BJ (cell line): ENCODE data around the gene FXYD6. TPM values are rescaled to one million over a fixed set of nuclear protein-coding genes. Genes with fewer than 3 reads are reported as not detected.

Experiments
- CTCF ChIA-PET: fragments of 350-600 bp; formaldehyde crosslinking; extraction: SDS; loops from one replicate; lab custom pipeline; 2021; ENCODE audit warnings: antibody characterized with exemption, inconsistent platforms; lab: Yijun Ruan, JAX
- POLR2A ChIA-PET: fragments of 300-600 bp; sonication (Branson Sonifier 250); formaldehyde crosslinking; extraction: SDS; loops from one replicate; lab custom pipeline; 2021; ENCODE audit warnings: antibody characterized with exemption; lab: Charles Lee
- DNase-seq: peaks from one replicate; pipeline ENCODE4 v3.0.0-alpha.2; 2011; ENCODE audit warnings: low read depth
- H3K27me3 ChIP-seq: 2 replicates; pipeline ENCODE4 v1.6.0; 2011; ENCODE audit warnings: low read length; ENCODE audit not compliant: control insufficient read depth, insufficient read depth
- H3K36me3 ChIP-seq: 2 replicates; pipeline ENCODE4 v1.5.1; 2011; ENCODE audit warnings: low read length; ENCODE audit not compliant: control insufficient read depth, insufficient read depth
- H3K4me3 ChIP-seq: 2 replicates; pipeline ENCODE4 v1.5.1; 2011; ENCODE audit warnings: low read depth, mild to moderate bottlenecking, control low read depth, low read length
- CTCF ChIP-seq: IDR thresholded peaks from 2 replicates; pipeline ENCODE4 v1.5.1; 2011; ENCODE audit warnings: low read depth, mild to moderate bottlenecking, control low read depth, inconsistent platforms, low read length, moderate library complexity; ENCODE audit not compliant: insufficient read depth
- polyA plus RNA-seq: library from polyadenylated mRNA; depleted of rRNA; stranded (reverse); fragments of >200 nt; gene quantifications from 2 replicates; pipeline ENCODE4 v1.2.3, GENCODE V29; 2011

Gene FXYD6
- polyA plus RNA-seq, 1 experiment, result not detected

- ChIA-PET CTCF (interaction anchor here (1.3 to 4.9 kb wide), 2 partner anchors 13 to 232 kb away, joined by 3 to 32 read pairs; no protein-coding TSS in a partner anchor), POLR2A (no interaction called here)
- Histone ChIP-seq H3K27me3 (no peaks in the 10 kb centered on the region), H3K4me3 (no peak overlapping the region), H3K36me3 (no peaks in the 10 kb centered on the region)
- TF ChIP-seq CTCF, result no peak
- DNase-seq, result no peak
These were observed 55.0 kb downstream of the FXYD6 start for GRCh38 chr11:117821431-117821830.

- ChIA-PET POLR2A (no interaction called here), CTCF (interaction anchor here (1.3 to 5.2 kb wide), 4 partner anchors 12 to 233 kb away, joined by 3 to 155 read pairs (median 23); no protein-coding TSS in a partner anchor)
- H3K36me3 ChIP-seq, result no peaks in the 10 kb centered on the region
- no peak for TF ChIP-seq CTCF
- DNase-seq, result no peak
- no peak overlapping the region for H3K4me3 ChIP-seq
- H3K27me3 ChIP-seq, result no peaks in the 10 kb centered on the region
These were observed 55.9 kb downstream of the FXYD6 start for GRCh38 chr11:117820516-117820915.

- Histone ChIP-seq H3K27me3 (no peaks in the 10 kb centered on the region), H3K4me3 (no peak overlapping the region), H3K36me3 (no peaks in the 10 kb centered on the region)
- no peak for TF ChIP-seq CTCF
- ChIA-PET POLR2A (no interaction called here), CTCF (interaction anchor here (1.4 to 6.0 kb wide), 4 partner anchors 14 to 396 kb away, joined by 9 to 155 read pairs (median 32); no protein-coding TSS in a partner anchor)
- no peak for DNase-seq
These were observed 56.4 kb downstream of the FXYD6 start for GRCh38 chr11:117820071-117820470.

- H3K4me3 ChIP-seq, result no peak overlapping the region
- H3K36me3 ChIP-seq, result no peaks in the 10 kb centered on the region
- no peak for DNase-seq
- no peaks in the 10 kb centered on the region for H3K27me3 ChIP-seq
- TF ChIP-seq CTCF, result peak; percentile 58
- ChIA-PET CTCF (interaction anchor here (0.6 to 6.0 kb wide), 13 partner anchors 9 to 640 kb away, joined by 3 to 155 read pairs (median 4); no protein-coding TSS in a partner anchor), POLR2A (no interaction called here)
These were observed 57.1 kb downstream of the FXYD6 start for GRCh38 chr11:117819096-117820040.

GRCh38 chr11:117818041-117818873, 58.2 kb downstream of the FXYD6 start:
- H3K36me3 ChIP-seq, result no peaks in the 10 kb centered on the region
- no peak for DNase-seq
- CTCF ChIA-PET, result interaction anchor here (0.6 to 6.0 kb wide), 26 partner anchors 10 to 642 kb away, joined by 3 to 155 read pairs (median 4); no protein-coding TSS in a partner anchor
- no peak for TF ChIP-seq CTCF
- no peaks in the 10 kb centered on the region for H3K27me3 ChIP-seq
- POLR2A ChIA-PET, result no interaction called here
- no peak overlapping the region for H3K4me3 ChIP-seq
